Esophagus squamous epithelium (tissue), 5 donors: Measurements from ENCODE around the gene MADD. TPM values are rescaled to one million over a fixed set of nuclear protein-coding genes. Genes with fewer than 3 reads are reported as not detected.

Source experiments
- DNase-seq: peaks from one replicate; lab custom pipeline; 2025; lab: John Stamatoyannopoulos, UW
- H3K27ac ChIP-seq, 4 donors: fragments of 200-600 bp; sonication (generic); one replicate each; pipeline ENCODE4 v1.5.1; 2016 to 2019; ENCODE audit warnings: mild to moderate bottlenecking in 1 of 4
- H3K27me3 ChIP-seq, 4 donors: fragments of 200-600 bp; sonication (generic); 1 replicate in 3 of 4; 2 replicates in 1 of 4; pipeline versions ENCODE4 v1.5.1 to v1.6.0; 2017 to 2021; ENCODE audit warnings: antibody characterized with exemption in 1 of 4
- H3K36me3 ChIP-seq, 3 donors: fragments of 200-600 bp; sonication (generic); one replicate each; pipeline ENCODE4 v1.5.1; 2016 to 2019
- H3K4me1 ChIP-seq, 3 donors: fragments of 200-600 bp; sonication (generic); one replicate each; pipeline ENCODE4 v1.5.1; 2017 to 2019
- H3K4me3 ChIP-seq, 4 donors: fragments of 200-600 bp; sonication (generic); 1 replicate in 3 of 4; 2 replicates in 1 of 4; pipeline ENCODE4 v1.5.1; 2016 to 2019; ENCODE audit warnings: mild to moderate bottlenecking in 2 of 4, moderate library complexity in 1 of 4
- H3K9me3 ChIP-seq, 3 donors: fragments of 200-600 bp; sonication (generic); one replicate each; pipeline ENCODE4 v1.5.1; 2016 to 2019
- POLR2A ChIP-seq, 4 donors: fragments of 450-650 bp; IDR thresholded peaks; one replicate each; pipeline ENCODE4 v1.6.1; 2017; ENCODE audit warnings: antibody characterized with exemption in 4 of 4, mild to moderate bottlenecking in 4 of 4, moderate library complexity in 3 of 4
- WGBS, 2 donors: methylation state at CpG; one replicate each; pipeline ENCODE4 v1.1.5; 2018; 5-methylcytosine and 5-hydroxymethylcytosine counted together
- intact Hi-C: fragments of 100-400 bp; cut with DNase I; formaldehyde crosslinking; loops from one replicate; pipeline ENCODE4 v1.15.0; 2022
- total RNA-seq, 4 donors: library from RNA; depleted of rRNA; stranded (reverse); fragments of >200 nt; gene quantifications; one replicate each; pipeline ENCODE4 v1.1.0, GENCODE V29; 2016
- TF ChIP-seq, protein P1 (sequence below), 6 experiments: fragments of 450-650 bp in 4 of 6; fragments of 200-600 bp in 2 of 6; sonication (generic) in 2 of 6; IDR thresholded peaks; one replicate each; pipeline ENCODE4 v1.5.1; 2016 to 2019; ENCODE audit warnings: antibody characterized with exemption in 6 of 6, mild to moderate bottlenecking in 4 of 6, moderate library complexity in 4 of 6
- donor health status: DM: yes; HTN: yes; CAD: no.

The MADD gene
- total RNA-seq, 4 donors from 2014 or later: 12.6 to 34.7 (median 15.4) TPM

DNA sequence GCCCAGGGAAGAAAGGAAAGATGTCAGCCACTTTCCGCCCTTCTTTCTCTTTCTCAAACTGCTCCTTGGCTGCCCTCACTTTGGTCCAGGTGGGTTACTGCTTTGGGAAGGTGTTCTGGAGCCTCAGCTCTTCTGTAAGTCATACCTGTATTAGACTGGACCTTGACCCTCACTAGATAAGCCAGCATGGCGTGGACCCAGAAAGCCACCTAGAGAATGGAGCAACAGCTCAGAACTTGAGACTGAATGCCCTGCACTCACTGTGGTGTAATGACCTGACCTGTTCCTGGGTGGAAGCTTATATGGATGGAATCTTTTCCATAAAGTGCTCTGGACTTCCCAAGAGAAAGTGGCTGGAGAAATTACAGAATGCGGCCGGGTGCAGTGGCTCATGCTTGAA is 36.9 kb upstream of the MADD start:
- WGBS, 2 donors: 94 to 96% methylated on average over 2 to 4 of the region's 4 CpGs
- TF ChIP-seq, protein P1, sequence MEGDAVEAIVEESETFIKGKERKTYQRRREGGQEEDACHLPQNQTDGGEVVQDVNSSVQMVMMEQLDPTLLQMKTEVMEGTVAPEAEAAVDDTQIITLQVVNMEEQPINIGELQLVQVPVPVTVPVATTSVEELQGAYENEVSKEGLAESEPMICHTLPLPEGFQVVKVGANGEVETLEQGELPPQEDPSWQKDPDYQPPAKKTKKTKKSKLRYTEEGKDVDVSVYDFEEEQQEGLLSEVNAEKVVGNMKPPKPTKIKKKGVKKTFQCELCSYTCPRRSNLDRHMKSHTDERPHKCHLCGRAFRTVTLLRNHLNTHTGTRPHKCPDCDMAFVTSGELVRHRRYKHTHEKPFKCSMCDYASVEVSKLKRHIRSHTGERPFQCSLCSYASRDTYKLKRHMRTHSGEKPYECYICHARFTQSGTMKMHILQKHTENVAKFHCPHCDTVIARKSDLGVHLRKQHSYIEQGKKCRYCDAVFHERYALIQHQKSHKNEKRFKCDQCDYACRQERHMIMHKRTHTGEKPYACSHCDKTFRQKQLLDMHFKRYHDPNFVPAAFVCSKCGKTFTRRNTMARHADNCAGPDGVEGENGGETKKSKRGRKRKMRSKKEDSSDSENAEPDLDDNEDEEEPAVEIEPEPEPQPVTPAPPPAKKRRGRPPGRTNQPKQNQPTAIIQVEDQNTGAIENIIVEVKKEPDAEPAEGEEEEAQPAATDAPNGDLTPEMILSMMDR (IDR thresholded peaks at IDR 0.05): no peak
- TF ChIP-seq POLR2A (IDR thresholded peaks at IDR 0.05): no peak

DNA sequence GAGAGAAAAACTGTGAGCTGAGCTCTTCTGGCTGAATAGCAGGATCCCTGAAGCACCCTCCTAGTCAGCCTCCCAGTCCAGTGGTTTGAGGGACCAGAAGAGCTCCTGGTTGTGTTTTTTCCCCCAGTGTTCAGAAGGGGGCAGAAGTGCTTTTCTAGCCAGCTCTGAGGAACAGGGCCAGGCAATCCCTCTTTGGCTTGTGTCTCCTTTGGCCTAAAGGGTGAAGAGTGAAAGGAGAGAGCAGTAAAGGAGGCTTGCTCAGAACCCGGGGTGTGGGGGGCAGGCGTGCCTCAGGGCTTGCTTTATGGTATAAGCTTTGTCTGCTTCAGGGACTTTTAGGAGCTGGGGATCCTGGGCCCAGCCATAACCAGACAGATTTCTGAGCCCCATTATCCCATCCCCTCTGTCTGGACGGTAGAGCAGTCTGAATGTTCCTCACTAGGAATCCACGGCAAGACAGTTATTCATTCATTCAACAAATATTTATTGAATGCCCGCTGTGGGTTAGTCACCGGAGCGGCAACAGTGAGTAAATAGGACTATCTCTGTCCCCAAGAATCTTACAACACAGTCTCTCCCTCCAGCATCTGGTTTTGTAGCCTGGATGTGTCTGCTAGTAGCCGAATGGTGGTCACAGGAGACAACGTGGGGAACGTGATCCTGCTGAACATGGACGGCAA is 35.8 kb upstream of the MADD start:
- H3K27me3 ChIP-seq: no peaks in the 10 kb centered on the region
- TF ChIP-seq POLR2A (IDR thresholded peaks at IDR 0.05): no peak
- TF ChIP-seq, protein P1 (IDR thresholded peaks at IDR 0.05): peak in 2 of 6 experiments; percentile 9 to 12
- no peak for DNase-seq
- H3K36me3 ChIP-seq: peaks cover under 1 to 93% (median 11%) of the 10 kb centered on the region in 3 donors
- peaks cover 0 to 12% (median 0%) of the 10 kb centered on the region in 3 donors for H3K4me1 ChIP-seq
- intact Hi-C loops: no loop called here
- WGBS, 2 donors: 71 to 73% methylated on average over 11 of the region's 11 CpGs
- no peaks in the 10 kb centered on the region for H3K9me3 ChIP-seq
- H3K27ac ChIP-seq: peak overlapping the region in 2 of 4 donors; percentile 19 to 35
- peak overlapping the region in 1 of 4 donors; percentile 13 for H3K4me3 ChIP-seq

More for the DNA sequence above, 36.9 kb upstream of the MADD start:
- peaks cover 0 to 12% (median 0%) of the 10 kb centered on the region in 3 donors for H3K4me1 ChIP-seq
- no peaks in the 10 kb centered on the region for H3K9me3 ChIP-seq
- H3K27me3 ChIP-seq: no peaks in the 10 kb centered on the region
- intact Hi-C loops: no loop called here
- no peak for DNase-seq
- H3K27ac ChIP-seq: no peak overlapping the region
- no peak overlapping the region for H3K4me3 ChIP-seq
- H3K36me3 ChIP-seq: peaks cover 0 to 93% (median 1%) of the 10 kb centered on the region in 3 donors

DNA sequence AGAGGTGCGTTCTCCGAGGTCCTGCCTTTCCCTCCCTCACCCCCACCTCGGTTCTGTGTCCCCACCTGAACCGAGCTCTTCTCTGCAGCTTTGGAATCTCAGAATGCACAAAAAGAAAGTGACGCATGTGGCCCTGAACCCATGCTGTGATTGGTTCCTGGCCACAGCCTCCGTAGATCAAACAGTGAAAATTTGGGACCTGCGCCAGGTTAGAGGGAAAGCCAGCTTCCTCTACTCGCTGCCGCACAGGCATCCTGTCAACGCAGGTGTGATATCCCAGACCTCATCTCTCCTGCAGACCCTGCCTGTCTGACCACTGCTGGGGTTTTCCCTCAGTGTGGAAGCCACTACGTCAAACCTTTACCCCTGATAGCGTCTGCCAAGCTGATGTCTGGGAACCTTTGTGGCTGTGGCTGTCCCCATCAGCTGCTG is 35.2 kb upstream of the MADD start:
- no peaks in the 10 kb centered on the region for H3K9me3 ChIP-seq
- no peak for DNase-seq
- TF ChIP-seq POLR2A (IDR thresholded peaks at IDR 0.05): no peak
- TF ChIP-seq, protein P1 (IDR thresholded peaks at IDR 0.05): no peak
- peak overlapping the region in 1 of 4 donors; percentile 13 for H3K4me3 ChIP-seq
- H3K27ac ChIP-seq: peak overlapping the region in 2 of 4 donors; percentile 19 to 35
- no peaks in the 10 kb centered on the region for H3K27me3 ChIP-seq
- WGBS, 2 donors: 50 to 62% methylated on average over 6 to 11 of the region's 12 CpGs
- H3K36me3 ChIP-seq: peaks cover 6 to 93% (median 16%) of the 10 kb centered on the region in 3 donors
- intact Hi-C loops: no loop called here
- peaks cover 0 to 12% (median 0%) of the 10 kb centered on the region in 3 donors for H3K4me1 ChIP-seq

DNA sequence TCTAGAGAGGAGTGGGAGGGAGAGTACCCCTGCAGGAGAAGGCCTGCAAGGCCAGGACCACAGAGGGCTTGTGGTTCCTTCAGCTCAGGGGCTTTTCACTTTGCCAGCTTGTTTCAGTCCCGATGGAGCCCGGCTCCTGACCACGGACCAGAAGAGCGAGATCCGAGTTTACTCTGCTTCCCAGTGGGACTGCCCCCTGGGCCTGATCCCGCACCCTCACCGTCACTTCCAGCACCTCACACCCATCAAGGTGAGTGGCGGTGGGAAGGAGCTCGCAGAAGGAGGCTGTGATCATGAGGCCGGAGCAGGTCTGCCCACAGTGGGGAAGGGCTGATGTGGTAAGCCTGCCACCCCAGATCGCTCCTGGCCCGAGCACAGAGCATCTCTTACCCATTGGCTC is 34.8 kb upstream of the MADD start:
- Histone ChIP-seq H3K4me3 (no peak overlapping the region), H3K27me3 (no peaks in the 10 kb centered on the region), H3K27ac (no peak overlapping the region), H3K9me3 (no peaks in the 10 kb centered on the region), H3K4me1 (peaks cover 0 to 12% (median 0%) of the 10 kb centered on the region in 3 donors), H3K36me3 (peaks cover 11 to 93% (median 20%) of the 10 kb centered on the region in 3 donors)
- 85 to 89% methylated on average over 5 to 7 of the region's 12 CpGs for WGBS, 2 donors
- TF ChIP-seq, protein P1 (IDR thresholded peaks at IDR 0.05): no peak
- TF ChIP-seq POLR2A (IDR thresholded peaks at IDR 0.05): no peak
- no peak for DNase-seq
- intact Hi-C loops: no loop called here

DNA sequence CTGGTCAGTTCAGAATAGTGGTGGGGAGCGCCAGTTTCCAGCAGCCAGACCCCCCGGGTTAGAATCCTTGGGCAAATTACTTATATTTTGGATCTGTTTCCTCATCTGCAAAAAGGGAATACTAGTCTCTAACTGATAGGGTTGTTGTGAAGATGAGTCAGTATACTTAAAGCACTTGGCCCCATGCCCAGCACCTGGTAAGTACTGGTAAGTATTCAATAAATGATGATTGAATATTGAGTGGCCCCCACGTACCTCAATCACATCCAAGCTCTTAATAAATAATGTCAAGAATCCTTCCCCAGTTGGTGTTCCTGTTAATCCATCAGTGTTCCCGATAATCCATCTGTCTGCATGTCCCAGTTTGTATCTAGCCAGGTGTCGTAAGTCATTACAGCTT is 33.5 kb upstream of the MADD start:
- H3K9me3 ChIP-seq: no peaks in the 10 kb centered on the region
- no peaks in the 10 kb centered on the region for H3K27me3 ChIP-seq
- TF ChIP-seq POLR2A (IDR thresholded peaks at IDR 0.05): no peak
- TF ChIP-seq, protein P1 (IDR thresholded peaks at IDR 0.05): no peak

More for the DNA sequence above, 33.5 kb upstream of the MADD start:
- H3K4me3 ChIP-seq: no peak overlapping the region
- H3K36me3 ChIP-seq: peaks cover 13 to 94% (median 28%) of the 10 kb centered on the region in 3 donors
- no peak overlapping the region for H3K27ac ChIP-seq
- DNase-seq: no peak
- intact Hi-C loops: no loop called here
- WGBS, 2 donors: 63 to 72% methylated on average over 5 of the region's 5 CpGs
- H3K4me1 ChIP-seq: peaks cover 0 to 12% (median 0%) of the 10 kb centered on the region in 3 donors
